HepG2 (cell line): Measurements from ENCODE around the gene SAMD4A.

ENCODE experiments used
- BRF2 ChIP-seq: sonication (generic); formaldehyde crosslinking; IDR thresholded peaks from 2 replicates; pipeline ENCODE4 v1.8.1; 2022; ENCODE audit warnings: mild to moderate bottlenecking, missing genetic modification reagents
- CTCF ChIP-seq: sonication (generic); formaldehyde crosslinking; IDR thresholded peaks from 2 replicates; pipeline ENCODE4 v1.5.0; 2020; ENCODE audit warnings: mild to moderate bottlenecking, missing genetic modification reagents, moderate library complexity
- DMTF1 ChIP-seq: sonication (generic); formaldehyde crosslinking; IDR thresholded peaks from 2 replicates; pipeline ENCODE4 v1.4.0; 2020; ENCODE audit warnings: mild to moderate bottlenecking, missing genetic modification reagents
- JUND ChIP-seq: sonication (generic); formaldehyde crosslinking; IDR thresholded peaks from 2 replicates; pipeline ENCODE4 v1.8.0; 2022; ENCODE audit warnings: mild to moderate bottlenecking, missing genetic modification reagents
- MXI1 ChIP-seq: IDR thresholded peaks from 3 replicates; pipeline ENCODE4 v1.6.1; 2012; ENCODE audit warnings: low read depth, low read length, inconsistent platforms, borderline replicate concordance
- POLR2A ChIP-seq, 2 experiments: IDR thresholded peaks; 2 replicates each; pipeline ENCODE4 v1.6.1; 2011; ENCODE audit warnings: low read depth in 2 of 2, low read length in 2 of 2, mild to moderate bottlenecking in 1 of 2, moderate library complexity in 1 of 2; ENCODE audit not compliant: insufficient read depth in 1 of 2
- RELA ChIP-seq: sonication (generic); formaldehyde crosslinking; IDR thresholded peaks from 2 replicates; pipeline ENCODE4 v1.4.0; 2020; ENCODE audit warnings: missing genetic modification reagents
- YY1 ChIP-seq: IDR thresholded peaks from 2 replicates; pipeline ENCODE4 v1.6.1; 2011; ENCODE audit warnings: low read length, low read depth, moderate library complexity, mild to moderate bottlenecking; ENCODE audit not compliant: insufficient read depth, insufficient replicate concordance
- ZNF513 ChIP-seq: sonication (generic); formaldehyde crosslinking; conservative IDR thresholded peaks from 2 replicates; pipeline ENCODE4 v1.5.0; 2020; ENCODE audit warnings: missing genetic modification reagents

GRCh38 chr14:54672181-54672580, 105.3 kb downstream of the SAMD4A start:
- TF ChIP-seq YY1 (no peak), ZNF513 (CRISPR knock-in tag) (no peak), DMTF1 (no peak), BRF2 (CRISPR knock-in tag) (no peak), JUND (CRISPR knock-in tag) (no peak), RELA (CRISPR knock-in tag) (no peak), CTCF (CRISPR knock-in tag) (no peak), MXI1 (no peak), POLR2A (IDR thresholded peaks at IDR 0.05; ENCODE audit: insufficient read depth in 1 of 2, low read depth in 2 of 2, low read length in 2 of 2) (no peak)
